Measurements from ENCODE around the gene NPAS1. TPM values are rescaled to one million over a fixed set of nuclear protein-coding genes. Genes with fewer than 3 reads are reported as not detected.
"Not testable (repeated sequence)": the region's sequence is repeated elsewhere in the genome, so short reads cannot be mapped to it uniquely, and the experiment has no call there.

The NPAS1 gene
- total and polyA plus RNA-seq, 4 donors, result 0.31 to 1.2 (median 0.70) TPM

DNA sequence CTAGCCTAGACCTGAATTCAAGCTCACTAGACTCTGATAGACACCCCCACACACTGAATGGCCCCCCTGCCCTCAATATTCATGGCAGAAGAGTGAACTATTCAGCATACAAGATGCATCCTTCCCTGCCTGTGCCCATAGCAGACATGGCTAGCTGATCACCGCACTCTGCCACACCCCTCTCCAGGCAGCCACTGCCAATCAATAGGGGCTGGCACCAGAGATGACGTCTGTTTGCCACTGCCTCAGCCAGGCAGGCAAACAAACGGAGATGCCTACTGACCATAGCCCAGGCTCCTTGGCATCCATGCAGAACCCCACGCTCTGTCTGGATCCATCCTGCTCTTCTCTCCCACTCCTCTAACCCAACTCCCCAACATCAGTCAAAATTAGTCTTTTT, 13.8 kb upstream of the NPAS1 start:
- DNase-seq (no peak), ATAC-seq (ENCODE audit: insufficient read depth, low FRiP score) (no peak)
- peaks cover 0 to 9% (median 7%) of the 10 kb centered on the region in 4 donors for H3K36me3 ChIP-seq (ENCODE audit: control insufficient read depth in 4 of 4, insufficient read depth in 4 of 4, low read length in 4 of 4)
- no peak overlapping the region for H3K4me3 ChIP-seq
- peaks cover 0 to 2% (median 0%) of the 10 kb centered on the region in 4 donors for H3K9me3 ChIP-seq (ENCODE audit: control insufficient read depth in 4 of 4, insufficient read depth in 3 of 4, low read length in 3 of 4)
- H3K27ac ChIP-seq (ENCODE audit: low read depth in 1 of 2, low read length in 1 of 2), result no peak overlapping the region
- H3K4me1 ChIP-seq (ENCODE audit: control insufficient read depth in 5 of 5, insufficient read depth in 5 of 5, low read length in 5 of 5), result peaks cover 0 to 17% (median 2%) of the 10 kb centered on the region in 5 donors
- TF ChIP-seq, protein P1, sequence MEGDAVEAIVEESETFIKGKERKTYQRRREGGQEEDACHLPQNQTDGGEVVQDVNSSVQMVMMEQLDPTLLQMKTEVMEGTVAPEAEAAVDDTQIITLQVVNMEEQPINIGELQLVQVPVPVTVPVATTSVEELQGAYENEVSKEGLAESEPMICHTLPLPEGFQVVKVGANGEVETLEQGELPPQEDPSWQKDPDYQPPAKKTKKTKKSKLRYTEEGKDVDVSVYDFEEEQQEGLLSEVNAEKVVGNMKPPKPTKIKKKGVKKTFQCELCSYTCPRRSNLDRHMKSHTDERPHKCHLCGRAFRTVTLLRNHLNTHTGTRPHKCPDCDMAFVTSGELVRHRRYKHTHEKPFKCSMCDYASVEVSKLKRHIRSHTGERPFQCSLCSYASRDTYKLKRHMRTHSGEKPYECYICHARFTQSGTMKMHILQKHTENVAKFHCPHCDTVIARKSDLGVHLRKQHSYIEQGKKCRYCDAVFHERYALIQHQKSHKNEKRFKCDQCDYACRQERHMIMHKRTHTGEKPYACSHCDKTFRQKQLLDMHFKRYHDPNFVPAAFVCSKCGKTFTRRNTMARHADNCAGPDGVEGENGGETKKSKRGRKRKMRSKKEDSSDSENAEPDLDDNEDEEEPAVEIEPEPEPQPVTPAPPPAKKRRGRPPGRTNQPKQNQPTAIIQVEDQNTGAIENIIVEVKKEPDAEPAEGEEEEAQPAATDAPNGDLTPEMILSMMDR (IDR thresholded peaks at IDR 0.05; ENCODE audit: control extremely low read depth, extremely low read depth), result no peak
- H3K9ac ChIP-seq (ENCODE audit: insufficient read depth in 1 of 2, low read length in 2 of 2), result no peak overlapping the region
- 80 to 90% methylated on average over 4 of the region's 4 CpGs for WGBS, 2 donors
- H3K27me3 ChIP-seq (ENCODE audit: control insufficient read depth in 3 of 3, insufficient read depth in 3 of 3, low read length in 2 of 3), result no peaks in the 10 kb centered on the region

DNA sequence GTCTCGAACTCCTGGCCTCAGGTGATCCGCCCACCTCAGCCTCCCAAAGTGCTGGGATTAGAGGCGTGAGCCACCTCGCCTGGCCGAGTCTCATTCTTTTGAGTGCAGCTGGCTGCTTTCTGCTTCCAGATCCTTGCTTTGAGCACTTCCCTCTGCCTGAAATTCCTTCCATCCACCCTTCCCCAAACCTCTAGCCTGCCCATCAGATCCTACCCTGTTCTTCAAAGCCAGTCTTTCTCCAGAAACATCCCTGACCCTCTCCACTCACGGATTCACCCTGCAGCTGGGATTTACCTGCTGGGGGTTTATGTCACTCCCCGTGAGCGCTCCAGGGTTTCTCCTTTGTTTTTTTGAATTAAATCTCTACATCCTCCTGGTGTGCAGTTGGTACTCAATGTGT, 13.1 kb upstream of the NPAS1 start:
- WGBS, 2 donors, result 61 to 77% methylated on average over 8 of the region's 8 CpGs
- TF ChIP-seq, protein P1 (IDR thresholded peaks at IDR 0.05; ENCODE audit: control extremely low read depth, extremely low read depth), result no peak
- Histone ChIP-seq H3K4me3 (no peak overlapping the region), H3K27me3 (ENCODE audit: control insufficient read depth in 3 of 3, insufficient read depth in 3 of 3, low read length in 2 of 3) (no peaks in the 10 kb centered on the region), H3K27ac (ENCODE audit: low read depth in 1 of 2, low read length in 1 of 2) (no peak overlapping the region), H3K9ac (ENCODE audit: insufficient read depth in 1 of 2, low read length in 2 of 2) (no peak overlapping the region), H3K36me3 (ENCODE audit: control insufficient read depth in 4 of 4, insufficient read depth in 4 of 4, low read length in 4 of 4) (peaks cover 0 to 5% (median 2%) of the 10 kb centered on the region in 4 donors), H3K9me3 (ENCODE audit: control insufficient read depth in 4 of 4, insufficient read depth in 3 of 4, low read length in 3 of 4) (no peaks in the 10 kb centered on the region), H3K4me1 (ENCODE audit: control insufficient read depth in 5 of 5, insufficient read depth in 5 of 5, low read length in 5 of 5) (peaks cover 0 to 17% (median 2%) of the 10 kb centered on the region in 5 donors)
- no peak for ATAC-seq (ENCODE audit: insufficient read depth, low FRiP score)
- no peak for DNase-seq

DNA sequence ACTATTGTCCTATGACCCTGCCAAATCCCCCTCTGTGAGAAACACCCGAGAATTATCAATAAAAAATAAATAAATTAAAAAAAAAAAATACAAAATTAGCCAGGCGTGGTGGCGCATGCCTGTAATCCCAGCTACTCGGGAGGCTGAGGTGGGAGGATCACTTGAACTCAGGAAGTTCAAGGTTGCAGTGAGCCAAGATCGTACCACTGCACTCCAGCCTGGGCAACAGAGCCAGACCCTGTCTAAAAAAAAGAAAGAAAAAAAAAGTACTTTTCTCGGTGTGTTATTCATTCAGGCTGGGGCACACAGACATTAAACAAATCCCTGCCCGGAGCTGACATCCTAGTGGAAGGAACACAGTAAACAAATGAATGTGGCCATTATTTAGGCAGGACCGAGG, 9.1 kb upstream of the NPAS1 start:
- H3K9ac ChIP-seq (ENCODE audit: insufficient read depth in 1 of 2, low read length in 2 of 2); H3K36me3 ChIP-seq (ENCODE audit: control insufficient read depth in 4 of 4, insufficient read depth in 4 of 4, low read length in 4 of 4); ATAC-seq (ENCODE audit: insufficient read depth, low FRiP score); H3K4me1 ChIP-seq (ENCODE audit: control insufficient read depth in 5 of 5, insufficient read depth in 5 of 5, low read length in 5 of 5); H3K27ac ChIP-seq (ENCODE audit: low read depth in 1 of 2, low read length in 1 of 2); DNase-seq; H3K27me3 ChIP-seq (ENCODE audit: control insufficient read depth in 3 of 3, insufficient read depth in 3 of 3, low read length in 2 of 3); H3K9me3 ChIP-seq (ENCODE audit: control insufficient read depth in 4 of 4, insufficient read depth in 3 of 4, low read length in 3 of 4); H3K4me3 ChIP-seq: not testable (repeated sequence)
- WGBS, 2 donors, result 66 to 80% methylated on average over 8 of the region's 8 CpGs

DNA sequence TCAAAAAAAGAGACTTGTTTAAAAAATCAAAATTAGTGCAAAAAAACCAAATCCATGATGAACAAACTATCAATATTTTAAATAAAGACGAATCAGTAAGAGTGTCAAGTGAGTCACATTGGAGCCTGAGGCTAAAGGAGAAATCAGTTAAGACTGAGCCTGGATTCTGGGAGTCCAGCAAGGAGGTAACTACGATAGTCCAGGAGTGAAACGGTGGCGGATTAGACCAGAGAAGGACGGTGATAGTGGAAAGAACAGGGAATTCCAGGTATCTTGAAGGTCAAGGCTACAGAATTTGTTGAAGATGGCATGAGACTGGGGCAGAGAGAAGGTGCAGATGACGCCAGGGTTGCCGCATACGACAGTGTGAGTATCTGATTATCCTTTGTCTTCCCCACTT, 7.0 kb upstream of the NPAS1 start:
- TF ChIP-seq, protein P1 (IDR thresholded peaks at IDR 0.05; ENCODE audit: control extremely low read depth, extremely low read depth), result no peak
- Histone ChIP-seq H3K27ac (ENCODE audit: low read depth in 1 of 2, low read length in 1 of 2) (no peak overlapping the region), H3K4me1 (ENCODE audit: control insufficient read depth in 5 of 5, insufficient read depth in 5 of 5, low read length in 5 of 5) (peaks cover 0 to 3% (median 0%) of the 10 kb centered on the region in 5 donors), H3K36me3 (ENCODE audit: control insufficient read depth in 4 of 4, insufficient read depth in 4 of 4, low read length in 4 of 4) (no peaks in the 10 kb centered on the region), H3K9ac (ENCODE audit: insufficient read depth in 1 of 2, low read length in 2 of 2) (no peak overlapping the region), H3K4me3 (no peak overlapping the region), H3K9me3 (ENCODE audit: control insufficient read depth in 4 of 4, insufficient read depth in 3 of 4, low read length in 3 of 4) (no peaks in the 10 kb centered on the region), H3K27me3 (ENCODE audit: control insufficient read depth in 3 of 3, insufficient read depth in 3 of 3, low read length in 2 of 3) (peaks cover 0 to 6% (median 2%) of the 10 kb centered on the region in 3 donors)
- ATAC-seq (ENCODE audit: insufficient read depth, low FRiP score) (no peak), DNase-seq (no peak)
- 29 to 37% methylated on average over 8 of the region's 8 CpGs for WGBS, 2 donors

Data from lung (tissue), 12 donors.